Activated naive CD4-positive, alpha-beta T cell treated with anti-CD3 and anti-CD28 coated beads, Interleukin-2, amount 10 ng/mL, durations not matched to agents 7 days and 5 days (primary cell): ENCODE data around the gene ARHGEF4.
A peak's percentile ranks its signal among the peaks of the same experiment; 100 is the strongest.

ENCODE experiments used
- CTCF ChIA-PET: fragments of 350-600 bp; sonication (Branson Sonifier 250); formaldehyde crosslinking; loops from one replicate; lab custom pipeline; 2021; ENCODE audit warnings: antibody characterized with exemption; lab: Charles Lee
- DNase-seq: peaks from one replicate; pipeline ENCODE4 v3.0.0-alpha.2; 2020
- H3K27ac Mint-ChIP-seq: one replicate; pipeline ENCODE4 v1.8.0; 2021; ENCODE audit warnings: mild to moderate bottlenecking, moderate library complexity, mixed read lengths
- H3K27me3 Mint-ChIP-seq: one replicate; pipeline ENCODE4 v1.8.0; 2021; ENCODE audit warnings: mild to moderate bottlenecking, mixed read lengths
- H3K36me3 Mint-ChIP-seq: one replicate; pipeline ENCODE4 v1.8.0; 2021; ENCODE audit warnings: mixed read lengths
- H3K4me1 Mint-ChIP-seq: one replicate; pipeline ENCODE4 v1.8.0; 2021; ENCODE audit warnings: mixed read lengths
- H3K4me3 Mint-ChIP-seq: one replicate; pipeline ENCODE4 v1.8.0; 2021; ENCODE audit warnings: mild to moderate bottlenecking, moderate library complexity, mixed read lengths
- H3K9me3 Mint-ChIP-seq: one replicate; pipeline ENCODE4 v1.8.0; 2021; ENCODE audit warnings: mixed read lengths

The ARHGEF4 gene

DNA sequence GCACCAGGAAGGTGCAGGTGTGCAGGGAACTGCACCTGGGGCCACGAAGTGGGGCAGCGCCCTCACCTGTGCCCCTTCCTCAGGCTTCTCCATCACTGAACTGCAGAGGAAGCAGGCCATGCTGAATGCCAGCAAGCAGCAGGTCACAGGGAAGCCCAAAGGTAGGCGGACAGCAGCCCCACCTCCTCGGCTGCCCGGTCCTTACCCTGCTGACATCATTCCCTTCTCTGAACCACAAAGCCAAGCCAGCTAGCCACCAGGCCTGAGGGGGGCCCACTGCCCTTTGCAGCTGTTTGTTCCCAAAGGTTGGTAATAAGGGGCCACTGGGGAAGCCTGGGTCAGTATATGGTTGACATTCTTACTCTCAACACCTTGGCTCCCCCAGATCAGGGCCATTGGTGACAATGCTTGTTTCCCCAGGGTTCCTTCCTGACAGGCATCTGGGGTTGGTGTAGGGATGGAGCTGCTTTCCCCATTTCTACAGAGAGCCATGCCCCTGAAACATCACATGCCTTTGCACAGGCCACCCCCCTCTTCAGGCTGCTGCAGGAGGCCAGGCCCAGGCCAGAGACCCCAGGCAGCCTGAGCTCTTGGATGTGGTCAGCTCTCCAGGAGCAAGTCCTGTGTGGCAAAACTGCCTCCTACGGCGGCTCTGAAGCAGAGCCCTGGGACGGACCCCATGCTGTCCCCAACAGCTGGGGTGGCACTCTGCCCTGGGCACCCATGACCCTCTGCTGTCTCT lies 208.7 kb downstream of the ARHGEF4 start:
- Mint-ChIP-seq H3K36me3 (peaks cover 18% of the 10 kb centered on the region), H3K27ac (no peak overlapping the region)

DNA sequence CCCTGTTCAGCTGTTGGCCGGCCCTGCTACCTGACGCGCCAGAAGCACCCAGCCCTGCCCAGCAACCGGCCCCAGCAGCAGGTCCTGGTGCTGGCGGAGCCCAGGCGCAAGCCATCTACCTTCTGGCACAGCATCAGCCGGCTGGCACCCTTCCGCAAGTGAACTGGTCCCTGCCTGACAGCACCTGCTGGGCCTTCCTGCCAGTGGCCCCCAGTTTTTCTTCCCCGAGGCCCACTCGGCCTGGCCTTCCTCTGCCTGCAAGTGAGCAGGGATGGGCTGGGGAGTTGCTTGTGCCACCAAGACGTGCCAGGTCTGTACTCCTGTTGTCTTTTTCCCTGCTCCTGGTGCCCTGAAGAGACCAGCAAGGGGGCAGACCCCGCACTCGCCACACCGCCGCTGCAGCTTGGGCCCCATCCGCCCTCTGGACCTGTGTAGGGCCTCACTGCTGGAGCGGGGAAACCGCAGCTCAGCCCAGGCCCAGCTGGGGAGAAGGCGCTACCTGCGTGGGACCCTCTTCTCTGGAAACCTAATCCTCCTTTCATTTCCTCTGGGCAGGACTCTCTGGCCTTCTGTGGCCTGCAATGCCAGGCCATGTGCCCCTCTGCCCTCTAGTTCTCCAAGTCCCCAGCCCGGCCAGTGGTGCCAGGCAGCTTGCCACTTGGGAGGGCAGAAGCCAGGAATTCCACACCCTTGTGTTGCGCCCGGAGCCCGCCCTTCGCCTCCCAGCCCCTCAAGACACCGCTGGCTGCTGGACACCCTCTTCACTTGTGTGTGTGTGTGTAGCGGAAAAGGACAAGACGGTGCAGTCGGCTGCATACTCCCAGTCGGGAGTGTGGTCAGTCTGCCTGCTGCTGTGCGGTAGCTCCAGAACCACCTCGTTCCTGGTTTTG lies 209.6 kb downstream of the ARHGEF4 start:
- Mint-ChIP-seq H3K27me3 (peaks cover under 1% of the 10 kb centered on the region), H3K9me3 (no peaks in the 10 kb centered on the region), H3K27ac (no peak overlapping the region), H3K4me3 (no peak overlapping the region), H3K36me3 (peaks cover 19% of the 10 kb centered on the region), H3K4me1 (peaks cover 15% of the 10 kb centered on the region)
- DNase-seq = no peak
- CTCF ChIA-PET = no interaction called here

More for the DNA sequence above, 208.7 kb downstream of the ARHGEF4 start:
- Mint-ChIP-seq H3K4me3 (no peak overlapping the region), H3K27me3 (peaks cover 6% of the 10 kb centered on the region), H3K4me1 (peaks cover 24% of the 10 kb centered on the region), H3K9me3 (no peaks in the 10 kb centered on the region)
- no peak for DNase-seq
- CTCF ChIA-PET = no interaction called here

DNA sequence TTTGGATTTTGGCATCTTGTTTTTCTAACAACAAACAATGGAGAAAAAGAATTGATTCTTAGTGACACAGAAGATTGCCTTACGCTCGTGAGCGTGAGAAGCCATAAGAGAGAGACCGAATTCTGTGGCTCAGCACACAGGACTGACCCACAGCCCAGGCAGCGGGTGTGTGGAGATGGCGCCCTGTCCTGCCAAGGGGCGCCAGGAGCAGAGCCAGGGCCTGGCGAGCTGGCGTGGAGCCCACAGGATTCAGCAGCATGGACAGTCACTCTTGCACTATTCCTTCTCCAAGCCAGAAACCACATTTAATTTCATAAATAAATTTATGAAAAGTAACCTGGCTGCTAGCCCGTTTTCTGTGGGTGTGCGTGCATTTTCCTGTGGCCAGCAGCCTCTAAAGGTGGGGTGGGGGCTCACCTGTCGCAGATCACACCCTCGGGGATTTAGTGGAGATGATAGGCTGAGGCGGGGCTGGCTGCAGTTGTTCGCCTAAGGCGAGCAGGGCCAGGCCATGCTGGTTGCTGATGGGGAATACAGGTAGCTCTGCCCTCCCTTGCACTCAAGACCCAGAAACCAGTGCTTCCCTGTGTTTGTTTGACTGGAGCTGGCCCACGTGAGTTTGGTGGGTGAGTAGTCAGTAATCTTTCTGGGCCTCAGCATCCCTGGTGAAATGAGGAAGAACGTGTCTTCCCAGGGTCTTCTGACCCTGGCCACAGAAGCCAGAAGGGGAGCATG lies 210.4 kb downstream of the ARHGEF4 start:
- Mint-ChIP-seq H3K27me3 (no peaks in the 10 kb centered on the region), H3K4me3 (no peak overlapping the region), H3K36me3 (peaks cover 26% of the 10 kb centered on the region), H3K27ac (no peak overlapping the region), H3K9me3 (no peaks in the 10 kb centered on the region), H3K4me1 (peaks cover 7% of the 10 kb centered on the region)
- DNase-seq = no peak
- CTCF ChIA-PET = no interaction called here

DNA sequence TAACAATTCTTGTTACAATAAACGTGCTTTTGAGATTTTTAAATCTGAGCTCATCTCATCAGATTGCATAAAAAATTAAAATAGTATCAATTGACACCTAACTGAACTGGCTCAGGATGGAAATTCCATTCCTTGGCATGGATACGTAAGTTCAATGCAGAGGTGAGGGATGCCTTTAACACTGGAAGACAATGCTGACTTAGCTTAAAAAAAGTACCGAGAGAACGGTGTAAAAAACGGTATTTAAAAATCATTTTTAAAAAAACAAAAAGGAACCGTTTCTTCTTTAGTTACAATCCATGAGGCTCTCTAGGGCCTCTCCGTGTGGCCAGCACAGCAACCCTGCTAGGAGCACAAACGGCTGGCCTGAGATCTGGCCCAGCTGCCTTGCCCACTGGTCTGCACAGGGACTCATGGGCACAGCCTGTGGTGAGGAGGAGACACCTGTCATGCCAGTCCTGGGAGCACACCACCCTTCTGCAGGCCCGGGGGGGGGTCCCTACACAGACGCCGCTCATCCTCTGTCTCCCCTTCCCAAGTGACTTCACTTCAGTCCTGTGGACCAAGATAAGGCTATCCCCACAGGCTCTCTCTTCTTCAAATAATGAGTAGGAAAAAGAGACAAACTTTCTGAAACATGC lies 211.3 kb downstream of the ARHGEF4 start:
- no peaks in the 10 kb centered on the region for H3K27me3 Mint-ChIP-seq
- H3K9me3 Mint-ChIP-seq = no peaks in the 10 kb centered on the region
- H3K4me1 Mint-ChIP-seq = no peaks in the 10 kb centered on the region
- DNase-seq = no peak
- peaks cover 35% of the 10 kb centered on the region for H3K36me3 Mint-ChIP-seq
- CTCF ChIA-PET = no interaction called here
- H3K27ac Mint-ChIP-seq = peak overlapping the region; percentile 72
- H3K4me3 Mint-ChIP-seq = no peak overlapping the region

DNA sequence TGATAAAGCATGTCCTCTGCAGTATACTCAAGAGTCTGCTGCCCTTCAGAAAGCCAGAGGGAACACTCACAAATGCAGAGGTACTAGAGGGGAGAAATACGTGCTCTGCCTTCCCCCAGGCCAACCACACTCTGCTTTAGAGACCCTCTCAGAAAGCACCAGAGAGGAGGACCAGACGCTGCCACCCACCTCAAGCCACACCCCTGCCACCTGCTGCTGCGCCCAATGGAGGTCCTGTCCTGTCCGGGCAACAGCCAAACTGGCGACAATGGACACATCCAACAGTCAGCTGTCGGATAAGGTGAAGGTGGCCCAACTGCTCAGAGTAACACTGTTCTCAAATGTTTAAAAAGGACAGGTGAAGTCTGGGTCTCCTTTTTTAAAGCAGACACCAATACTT lies 211.9 kb downstream of the ARHGEF4 start:
- Mint-ChIP-seq H3K36me3 (peaks cover 40% of the 10 kb centered on the region), H3K9me3 (no peaks in the 10 kb centered on the region), H3K27ac (no peak overlapping the region), H3K27me3 (no peaks in the 10 kb centered on the region), H3K4me3 (no peak overlapping the region), H3K4me1 (no peaks in the 10 kb centered on the region)
- CTCF ChIA-PET = no interaction called here
- DNase-seq = no peak

DNA sequence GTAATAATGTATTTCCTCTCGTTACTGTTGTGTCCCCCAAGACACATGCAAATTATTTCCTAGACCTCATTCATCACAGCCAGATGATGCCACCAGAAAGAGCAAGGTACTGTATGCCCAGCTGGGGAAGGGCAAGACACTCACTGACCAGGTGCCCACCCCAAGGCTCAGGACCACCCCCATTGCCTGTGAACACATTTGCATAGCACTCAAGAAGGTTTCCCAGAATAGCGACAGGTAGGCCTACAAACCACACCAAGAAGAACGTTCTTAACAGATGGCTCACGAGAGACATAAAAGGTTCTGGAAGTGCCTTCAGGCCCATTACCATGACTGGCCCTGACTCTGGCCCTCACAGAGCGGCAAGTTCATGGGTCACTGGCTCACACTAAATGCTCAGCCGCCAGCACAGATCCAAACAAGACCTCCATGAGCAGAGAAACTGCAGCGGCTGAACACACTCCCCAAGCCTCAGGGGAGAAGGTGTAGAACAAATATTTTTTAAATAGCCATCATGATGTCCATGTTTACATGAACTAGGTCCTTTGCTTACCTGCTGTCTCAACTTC lies 212.5 kb downstream of the ARHGEF4 start:
- Mint-ChIP-seq H3K36me3 (peaks cover 41% of the 10 kb centered on the region), H3K27ac (no peak overlapping the region), H3K27me3 (no peaks in the 10 kb centered on the region), H3K4me3 (no peak overlapping the region), H3K9me3 (no peaks in the 10 kb centered on the region), H3K4me1 (no peaks in the 10 kb centered on the region)
- CTCF ChIA-PET = interaction anchor here (1.1 kb wide), 1 partner anchor 8 kb away, joined by 4 read pairs; no protein-coding TSS in a partner anchor
- DNase-seq = no peak

DNA sequence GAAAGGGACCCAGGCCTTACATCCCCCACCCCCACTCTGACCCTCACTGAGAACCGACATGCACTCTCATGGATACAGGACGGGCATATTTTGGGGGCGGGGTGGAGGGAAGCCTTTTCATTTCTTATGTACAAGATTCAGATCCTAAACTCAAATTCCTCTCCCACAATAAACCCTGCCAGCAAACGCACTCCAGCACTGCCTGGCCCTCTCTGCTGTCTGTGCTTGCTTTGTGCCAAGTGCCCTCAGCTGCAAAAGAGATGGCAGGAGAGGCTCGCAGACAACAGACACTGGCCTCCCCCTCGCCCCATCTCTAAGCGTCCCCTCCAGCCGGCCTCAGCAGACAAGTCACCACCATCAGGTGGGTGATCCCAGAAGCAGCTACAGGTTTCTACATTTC lies 214.2 kb downstream of the ARHGEF4 start:
- Mint-ChIP-seq H3K9me3 (no peaks in the 10 kb centered on the region), H3K27ac (peak overlapping the region; percentile 47), H3K36me3 (peaks cover 51% of the 10 kb centered on the region), H3K4me1 (no peaks in the 10 kb centered on the region), H3K27me3 (no peaks in the 10 kb centered on the region), H3K4me3 (no peak overlapping the region)
- DNase-seq = no peak
- CTCF ChIA-PET = interaction anchor here (0.8 kb wide), 1 partner anchor 34 kb away, joined by 3 read pairs; no protein-coding TSS in a partner anchor

DNA sequence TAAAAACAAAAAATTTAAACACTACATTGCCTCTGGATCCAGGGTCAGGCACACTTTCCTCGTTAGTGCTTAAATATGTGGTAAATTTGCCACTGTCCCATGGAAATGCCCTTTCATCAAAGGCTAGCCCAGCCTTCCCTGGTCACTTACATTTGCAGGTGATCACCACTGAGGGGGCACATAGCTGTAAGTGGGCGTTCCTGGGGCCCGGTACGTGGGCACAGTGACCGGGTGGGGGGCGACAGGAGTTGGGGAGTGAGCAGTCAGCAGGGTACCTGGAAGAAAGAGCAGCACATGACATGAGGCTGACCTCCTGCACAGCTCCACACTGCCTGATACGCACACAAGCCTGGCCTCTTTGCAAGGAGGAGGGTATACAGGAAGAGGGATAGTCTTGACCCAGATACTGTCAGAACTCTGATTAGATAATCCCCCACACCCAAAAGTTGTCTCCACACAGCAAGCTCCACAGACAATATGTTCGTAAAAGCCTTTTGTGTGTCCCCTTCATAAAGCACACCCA lies 216.1 kb downstream of the ARHGEF4 start:
- Mint-ChIP-seq H3K27me3 (no peaks in the 10 kb centered on the region), H3K27ac (no peak overlapping the region), H3K4me3 (no peak overlapping the region), H3K4me1 (no peaks in the 10 kb centered on the region), H3K36me3 (peaks cover 58% of the 10 kb centered on the region), H3K9me3 (no peaks in the 10 kb centered on the region)
- CTCF ChIA-PET = no interaction called here
- DNase-seq = no peak

DNA sequence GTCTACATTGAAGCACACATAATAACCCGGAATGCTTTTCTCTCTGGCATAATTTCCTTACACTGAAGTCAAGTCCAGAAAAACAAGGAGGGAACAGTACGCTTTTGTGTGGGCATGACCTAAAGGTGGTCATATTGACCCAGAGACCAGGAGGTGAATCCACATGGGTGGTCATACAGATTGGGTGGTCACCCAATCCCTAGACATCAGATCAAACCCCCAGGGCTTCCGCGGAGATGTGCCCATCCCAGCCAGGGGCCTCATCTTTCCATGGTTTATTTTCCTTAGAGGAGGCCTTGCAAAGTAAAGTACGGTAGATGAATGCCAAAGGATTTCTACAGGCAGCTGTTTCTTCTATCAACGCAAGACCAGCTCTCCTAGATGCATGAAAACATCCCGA lies 217.8 kb downstream of the ARHGEF4 start:
- H3K27me3 Mint-ChIP-seq = no peaks in the 10 kb centered on the region
- no peaks in the 10 kb centered on the region for H3K9me3 Mint-ChIP-seq
- peaks cover 65% of the 10 kb centered on the region for H3K36me3 Mint-ChIP-seq
- CTCF ChIA-PET = no interaction called here
- no peak overlapping the region for H3K4me3 Mint-ChIP-seq
- H3K27ac Mint-ChIP-seq = no peak overlapping the region
- H3K4me1 Mint-ChIP-seq = no peaks in the 10 kb centered on the region
- no peak for DNase-seq

DNA sequence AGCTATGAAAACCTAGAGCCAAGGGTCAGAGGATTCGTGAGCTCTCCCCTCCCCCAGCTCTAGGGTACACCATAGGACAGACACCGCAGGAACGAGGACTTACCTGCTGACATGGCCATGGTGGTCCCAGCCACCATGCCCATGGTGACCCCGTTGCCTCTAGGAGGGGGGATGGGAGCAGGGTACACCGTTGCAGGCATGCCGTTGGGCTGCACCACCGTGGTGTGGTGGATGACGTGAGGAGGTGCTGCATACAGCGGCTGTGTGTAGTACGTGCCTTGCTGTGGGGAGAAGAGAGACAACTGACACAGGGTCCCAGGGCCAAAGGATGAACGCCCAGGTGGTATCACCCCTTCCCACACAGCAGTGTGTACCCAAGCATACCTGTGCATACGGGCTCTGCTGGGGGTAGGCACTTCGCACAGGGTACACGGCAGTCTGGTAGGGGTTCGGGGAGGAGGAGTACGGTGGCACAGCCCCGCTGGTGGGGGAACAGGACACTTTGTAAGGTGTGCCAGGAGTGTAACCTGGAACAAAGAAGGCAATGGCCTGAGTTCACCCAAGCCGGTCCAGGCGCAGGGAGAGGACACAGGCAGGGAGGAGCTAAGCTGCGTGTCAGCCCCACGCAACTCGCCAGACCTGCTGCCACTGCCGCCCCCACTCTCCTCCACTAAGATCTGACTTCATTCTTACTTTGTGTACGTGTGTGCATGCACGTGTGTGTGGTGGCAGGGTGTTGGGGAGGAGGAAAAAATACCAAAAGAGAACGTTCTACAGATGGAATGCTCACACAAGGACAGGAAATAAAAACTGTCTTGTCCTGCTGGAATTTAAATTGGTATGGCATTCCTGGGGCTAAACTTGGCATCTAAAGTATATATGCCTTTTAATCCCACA lies 218.7 kb downstream of the ARHGEF4 start:
- Mint-ChIP-seq H3K9me3 (no peaks in the 10 kb centered on the region), H3K4me3 (no peak overlapping the region), H3K36me3 (peaks cover 59% of the 10 kb centered on the region), H3K27ac (no peak overlapping the region), H3K27me3 (no peaks in the 10 kb centered on the region), H3K4me1 (no peaks in the 10 kb centered on the region)
- no peak for DNase-seq
- CTCF ChIA-PET = no interaction called here

DNA sequence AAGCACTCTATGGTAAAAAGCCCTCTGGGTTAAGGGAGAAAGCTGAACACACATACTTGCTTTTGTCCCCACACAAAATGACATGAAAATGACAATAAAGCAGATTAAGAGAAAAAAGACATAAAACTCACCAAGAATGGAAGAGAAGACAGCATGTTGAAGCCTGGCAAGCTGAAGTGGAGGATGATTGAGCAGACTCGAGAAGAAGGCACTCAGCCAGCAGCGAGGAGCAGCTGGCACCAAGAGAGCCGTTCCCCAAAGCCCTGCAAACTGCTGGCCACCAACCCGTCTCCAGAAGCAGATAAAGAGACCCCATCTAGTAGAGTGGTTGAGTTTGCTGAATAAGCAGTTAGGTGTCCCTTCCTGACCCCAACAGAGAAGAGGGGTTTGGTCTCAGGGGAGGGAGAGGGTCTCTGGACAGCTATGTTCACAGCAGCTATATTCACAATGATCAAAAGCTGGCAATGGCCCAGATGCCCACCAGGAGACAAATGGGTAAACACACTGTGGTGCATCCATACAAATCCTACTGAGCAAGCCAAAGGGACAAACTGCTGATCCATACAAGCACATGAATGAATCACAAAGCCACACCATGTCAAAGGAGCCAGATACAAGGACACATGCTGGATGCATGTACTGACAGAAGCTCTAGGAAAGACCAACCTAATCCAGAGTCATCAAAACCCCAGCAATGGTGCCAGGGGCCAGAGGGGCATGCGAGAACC lies 219.7 kb downstream of the ARHGEF4 start:
- H3K4me1 Mint-ChIP-seq = no peaks in the 10 kb centered on the region
- no peaks in the 10 kb centered on the region for H3K9me3 Mint-ChIP-seq
- DNase-seq = no peak
- no peak overlapping the region for H3K27ac Mint-ChIP-seq
- no peak overlapping the region for H3K4me3 Mint-ChIP-seq
- CTCF ChIA-PET = no interaction called here
- peaks cover 58% of the 10 kb centered on the region for H3K36me3 Mint-ChIP-seq
- H3K27me3 Mint-ChIP-seq = no peaks in the 10 kb centered on the region

DNA sequence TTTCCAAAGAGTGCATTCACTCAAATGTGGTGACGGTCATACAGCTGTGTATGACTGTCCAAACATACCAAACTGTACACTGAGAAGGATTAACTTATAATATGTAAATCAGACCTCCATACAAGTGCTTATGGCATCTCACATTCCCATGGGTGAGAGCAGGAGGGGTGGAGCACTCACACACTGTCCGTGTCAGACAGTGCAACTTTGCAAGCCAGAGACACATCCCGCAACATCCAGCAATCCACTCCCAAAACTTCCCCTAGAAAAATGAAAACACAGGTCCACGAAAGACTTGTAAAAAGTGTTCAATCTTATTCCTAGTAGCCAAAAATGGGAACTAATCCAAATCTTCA lies 220.2 kb downstream of the ARHGEF4 start:
- H3K27ac Mint-ChIP-seq = no peak overlapping the region
- peaks cover 1% of the 10 kb centered on the region for H3K4me1 Mint-ChIP-seq
- peaks cover 56% of the 10 kb centered on the region for H3K36me3 Mint-ChIP-seq
- DNase-seq = no peak
- no peaks in the 10 kb centered on the region for H3K9me3 Mint-ChIP-seq
- CTCF ChIA-PET = no interaction called here
- no peaks in the 10 kb centered on the region for H3K27me3 Mint-ChIP-seq
- no peak overlapping the region for H3K4me3 Mint-ChIP-seq
